ENCODE results near the gene CGB1.
"Not testable (repeated sequence)": the region's sequence is repeated elsewhere in the genome, so short reads cannot be mapped to it uniquely, and the experiment has no call there.

DNA sequence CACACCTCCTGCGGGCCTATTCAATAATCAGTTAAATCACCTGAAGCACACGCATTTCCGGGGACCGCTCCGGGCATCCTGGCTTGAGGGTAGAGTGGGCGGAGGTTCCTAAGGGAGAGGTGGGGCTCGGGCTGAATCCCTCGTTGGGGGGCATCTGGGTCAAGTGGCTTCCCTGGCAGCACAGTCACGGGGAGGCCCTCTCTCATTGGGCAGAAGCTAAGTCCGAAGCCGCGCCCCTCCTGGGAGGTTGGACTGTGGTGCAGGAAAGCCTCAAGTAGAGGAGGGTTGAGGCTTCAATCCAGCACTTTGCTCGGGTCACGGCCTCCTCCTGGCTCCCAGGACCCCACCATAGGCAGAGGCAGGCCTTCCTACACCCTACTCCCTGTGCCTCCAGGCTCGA is 6.9 kb upstream of the CGB1 start, which contains the start of gene CGB5:
- not testable (repeated sequence) for TF ChIP-seq CTCF (optimal IDR thresholded peaks at IDR 0.05 in 1 of 3, IDR thresholded peaks at IDR 0.05 in 1 of 3, conservative IDR thresholded peaks at IDR 0.05 in 1 of 3; ENCODE audit: extremely low read depth in 1 of 3, insufficient read depth in 2 of 3, low read length in 3 of 3); EZH2 (IDR thresholded peaks at IDR 0.05; ENCODE audit: low read length)
